Chondrocyte (in vitro differentiated cells): ENCODE results near the gene SNTG2. TPM values are rescaled to one million over a fixed set of nuclear protein-coding genes. Genes with fewer than 3 reads are reported as not detected.

Source experiments
- DNase-seq: peaks from one replicate; pipeline ENCODE4 v3.0.0; 2021; ENCODE audit warnings: mixed read lengths, low spot score
- H3K27ac Mint-ChIP-seq: one replicate; pipeline ENCODE4 v1.8.0; 2021; ENCODE audit warnings: mild to moderate bottlenecking, moderate library complexity, mixed read lengths; ENCODE audit not compliant: unreplicated experiment
- H3K27me3 Mint-ChIP-seq: 2 replicates; pipeline ENCODE4 v1.8.0; 2021; ENCODE audit warnings: low read depth, mixed read lengths
- H3K36me3 Mint-ChIP-seq: 2 replicates; pipeline ENCODE4 v1.8.0; 2021; ENCODE audit warnings: low read depth, mixed read lengths
- H3K4me1 Mint-ChIP-seq: 2 replicates; pipeline ENCODE4 v1.8.0; 2021; ENCODE audit warnings: low read depth, mild to moderate bottlenecking, mixed read lengths
- H3K4me3 Mint-ChIP-seq: one replicate; pipeline ENCODE4 v1.8.0; 2021; ENCODE audit warnings: mild to moderate bottlenecking, moderate library complexity, mixed read lengths; ENCODE audit not compliant: unreplicated experiment
- H3K9me3 Mint-ChIP-seq: 2 replicates; pipeline ENCODE4 v1.8.0; 2021; ENCODE audit warnings: low read depth, mixed read lengths
- total RNA-seq: library from RNA; stranded (reverse); gene quantifications from 3 replicates; pipeline ENCODE4 v1.2.1, GENCODE V29; 2021
- TF ChIP-seq, protein P1 (sequence below): fragments of 200-600 bp; sonication (generic); IDR thresholded peaks from 2 replicates; pipeline ENCODE4 v1.5.0; 2021; ENCODE audit warnings: antibody characterized with exemption, mild to moderate bottlenecking, moderate library complexity

Gene SNTG2
- total RNA-seq, 1 donor from 2014 or later: not detected

DNA sequence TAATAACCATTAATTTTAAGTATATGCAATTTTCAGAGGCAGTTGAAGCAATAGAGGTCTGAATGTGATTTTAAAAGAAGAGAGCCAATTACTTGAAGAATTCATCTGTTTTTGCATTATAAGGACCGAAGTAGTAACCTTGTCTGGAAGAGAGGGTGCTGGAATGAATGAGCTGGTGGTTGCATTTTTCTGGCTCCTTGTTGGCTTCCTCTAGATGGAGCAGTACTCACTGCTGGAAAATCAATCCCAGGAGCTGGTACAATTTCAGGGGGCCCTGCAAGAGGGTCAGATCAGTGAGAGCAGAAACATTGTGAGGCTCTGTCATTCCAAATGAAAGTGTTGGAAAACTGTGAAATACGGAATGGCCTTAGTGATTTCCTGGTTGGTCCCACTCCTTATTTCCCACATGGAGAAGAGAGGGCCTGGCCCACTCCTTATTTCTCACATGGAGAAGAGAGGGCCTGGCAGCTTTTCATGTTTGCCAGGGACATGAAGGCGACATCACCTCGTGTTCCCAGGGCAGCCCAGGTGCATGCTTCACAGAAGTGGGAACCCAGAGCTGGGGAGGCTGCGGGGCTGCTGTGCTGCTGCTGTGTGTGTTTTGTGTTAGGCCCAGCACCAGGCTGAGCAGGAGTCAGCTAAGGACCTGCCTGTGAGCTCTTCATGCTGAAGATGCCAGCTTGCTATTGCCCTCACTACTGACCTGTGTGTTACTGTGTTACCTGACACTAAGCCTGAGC lies 197.4 kb downstream of the SNTG2 start:
- TF ChIP-seq, protein P1, sequence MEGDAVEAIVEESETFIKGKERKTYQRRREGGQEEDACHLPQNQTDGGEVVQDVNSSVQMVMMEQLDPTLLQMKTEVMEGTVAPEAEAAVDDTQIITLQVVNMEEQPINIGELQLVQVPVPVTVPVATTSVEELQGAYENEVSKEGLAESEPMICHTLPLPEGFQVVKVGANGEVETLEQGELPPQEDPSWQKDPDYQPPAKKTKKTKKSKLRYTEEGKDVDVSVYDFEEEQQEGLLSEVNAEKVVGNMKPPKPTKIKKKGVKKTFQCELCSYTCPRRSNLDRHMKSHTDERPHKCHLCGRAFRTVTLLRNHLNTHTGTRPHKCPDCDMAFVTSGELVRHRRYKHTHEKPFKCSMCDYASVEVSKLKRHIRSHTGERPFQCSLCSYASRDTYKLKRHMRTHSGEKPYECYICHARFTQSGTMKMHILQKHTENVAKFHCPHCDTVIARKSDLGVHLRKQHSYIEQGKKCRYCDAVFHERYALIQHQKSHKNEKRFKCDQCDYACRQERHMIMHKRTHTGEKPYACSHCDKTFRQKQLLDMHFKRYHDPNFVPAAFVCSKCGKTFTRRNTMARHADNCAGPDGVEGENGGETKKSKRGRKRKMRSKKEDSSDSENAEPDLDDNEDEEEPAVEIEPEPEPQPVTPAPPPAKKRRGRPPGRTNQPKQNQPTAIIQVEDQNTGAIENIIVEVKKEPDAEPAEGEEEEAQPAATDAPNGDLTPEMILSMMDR: no peak
- no peak overlapping the region for H3K27ac Mint-ChIP-seq

DNA sequence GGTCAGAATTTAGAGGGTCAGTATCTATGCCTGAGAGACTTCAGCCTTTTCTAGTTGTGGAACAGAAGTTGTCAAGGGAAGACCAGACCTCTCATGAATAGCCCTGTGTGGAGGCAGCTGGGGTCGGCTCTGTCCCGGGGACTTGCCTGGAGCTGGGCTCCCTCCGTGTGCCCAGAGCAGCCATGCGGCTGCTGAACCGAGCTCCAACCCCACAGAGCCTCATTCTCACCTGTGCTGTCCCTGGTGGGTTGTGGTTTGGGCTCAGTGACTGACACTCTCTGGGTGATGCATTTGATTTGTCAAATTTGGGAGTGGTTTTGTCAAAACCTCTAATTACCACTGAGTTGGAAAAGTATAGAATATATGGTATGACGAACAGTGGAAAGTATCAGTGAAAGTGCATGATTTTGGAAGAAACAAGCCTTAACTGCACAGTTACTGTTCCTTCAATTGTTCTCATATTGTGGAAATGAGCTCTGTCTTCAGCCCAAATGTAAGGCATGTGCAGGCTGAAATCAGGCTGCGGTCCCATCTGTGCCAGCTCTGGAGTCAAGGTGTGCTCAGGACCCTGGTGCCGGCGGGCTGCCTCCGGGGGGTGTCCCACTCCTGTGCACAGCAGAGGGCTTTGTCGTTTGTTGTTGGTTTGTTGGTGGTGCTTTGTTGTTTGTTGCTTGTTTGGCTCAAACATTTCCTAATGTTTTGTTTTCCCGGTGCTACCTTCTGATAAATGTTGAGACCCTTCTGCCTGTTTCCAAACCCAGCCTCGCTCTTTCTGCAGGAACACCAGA lies 200.3 kb downstream of the SNTG2 start:
- Mint-ChIP-seq H3K27ac (no peak overlapping the region), H3K4me3 (no peak overlapping the region), H3K9me3 (no peaks in the 10 kb centered on the region), H3K36me3 (no peaks in the 10 kb centered on the region), H3K4me1 (no peaks in the 10 kb centered on the region), H3K27me3 (peaks cover 6% of the 10 kb centered on the region)
- DNase-seq: no peak
- TF ChIP-seq, protein P1: no peak

More for the DNA sequence above, 197.4 kb downstream of the SNTG2 start:
- Mint-ChIP-seq H3K27me3 (peaks cover 9% of the 10 kb centered on the region), H3K9me3 (no peaks in the 10 kb centered on the region), H3K4me1 (no peaks in the 10 kb centered on the region), H3K36me3 (no peaks in the 10 kb centered on the region), H3K4me3 (no peak overlapping the region)
- DNase-seq: no peak

DNA sequence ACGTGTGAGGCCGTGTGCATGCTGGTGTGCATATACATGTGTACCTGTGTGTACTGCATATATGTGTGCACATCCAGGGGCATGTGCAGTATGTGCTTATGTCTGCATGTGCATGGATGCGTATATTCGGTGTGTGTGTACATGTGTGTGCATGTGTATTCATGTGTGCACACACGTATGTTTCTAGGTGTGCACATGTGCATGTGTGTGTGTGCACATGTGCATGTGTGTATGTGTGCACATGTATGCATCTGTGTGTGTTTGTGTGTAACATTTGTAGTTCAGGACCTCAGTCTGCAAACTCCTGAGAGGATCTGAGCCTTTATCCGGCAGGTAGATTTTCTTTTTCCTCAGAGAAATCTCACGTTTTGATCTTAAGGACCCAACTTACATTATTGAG lies 201.7 kb downstream of the SNTG2 start:
- Mint-ChIP-seq H3K36me3 (no peaks in the 10 kb centered on the region), H3K27ac (no peak overlapping the region), H3K4me3 (no peak overlapping the region), H3K27me3 (peaks cover 6% of the 10 kb centered on the region), H3K9me3 (no peaks in the 10 kb centered on the region), H3K4me1 (no peaks in the 10 kb centered on the region)
- TF ChIP-seq, protein P1: no peak
- no peak for DNase-seq

DNA sequence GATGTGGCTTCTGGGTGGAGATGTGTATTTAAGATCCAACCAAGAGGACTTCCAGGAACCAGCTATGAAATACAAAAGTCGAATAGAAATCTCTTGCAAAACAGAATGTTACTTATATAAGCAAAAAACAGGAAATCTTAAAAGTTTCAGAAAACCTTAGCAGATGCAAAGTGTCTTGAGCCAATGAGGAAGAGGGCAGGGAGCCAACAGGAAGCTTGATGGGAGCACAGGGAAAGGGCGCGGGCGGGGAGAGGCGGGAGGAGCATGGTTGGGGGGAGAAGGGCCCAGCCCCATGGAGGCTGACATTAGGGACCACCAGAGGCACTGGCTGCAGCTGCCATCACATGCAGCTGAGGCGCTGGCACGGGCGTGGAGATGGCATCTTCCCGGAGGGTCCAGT lies 203.3 kb downstream of the SNTG2 start:
- no peak for DNase-seq
- Mint-ChIP-seq H3K27ac (no peak overlapping the region), H3K9me3 (no peaks in the 10 kb centered on the region), H3K36me3 (no peaks in the 10 kb centered on the region), H3K27me3 (peaks cover 6% of the 10 kb centered on the region), H3K4me1 (no peaks in the 10 kb centered on the region), H3K4me3 (no peak overlapping the region)
- TF ChIP-seq, protein P1: no peak

DNA sequence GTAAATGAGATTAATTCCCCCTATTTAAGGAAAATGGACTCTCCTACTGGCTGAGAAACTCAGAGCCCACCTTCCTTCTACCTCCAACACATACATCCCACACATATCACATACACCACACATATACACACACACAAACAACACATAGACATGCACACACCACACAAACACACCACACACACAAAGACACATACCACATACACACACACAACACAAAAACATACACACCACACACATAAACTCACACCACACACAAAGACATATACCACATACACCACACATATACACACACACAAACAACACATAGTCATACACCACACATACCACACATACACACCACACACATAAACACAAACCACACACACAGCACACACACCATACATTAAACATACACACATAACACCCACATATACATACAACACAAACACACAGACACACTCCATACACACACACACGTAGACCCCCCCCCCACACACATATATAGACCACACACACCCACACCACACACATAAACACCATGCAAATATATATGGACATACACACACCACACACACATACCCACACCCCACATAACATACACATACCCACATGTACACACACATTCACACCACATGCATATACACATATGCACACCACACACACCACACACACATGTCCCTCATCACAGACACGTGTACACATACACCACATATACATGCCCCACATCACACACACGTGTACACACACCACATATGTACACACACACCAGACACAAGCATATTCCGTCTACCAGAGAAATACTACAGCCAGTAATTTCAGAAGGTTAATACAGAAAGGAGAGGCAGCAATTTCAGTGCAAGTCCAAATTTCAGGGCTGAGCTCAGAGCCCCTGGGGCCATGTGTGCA lies 204.3 kb downstream of the SNTG2 start:
- H3K4me1 Mint-ChIP-seq: no peaks in the 10 kb centered on the region
- DNase-seq: no peak
- TF ChIP-seq, protein P1: no peak
- no peaks in the 10 kb centered on the region for H3K9me3 Mint-ChIP-seq
- H3K36me3 Mint-ChIP-seq: no peaks in the 10 kb centered on the region
- H3K4me3 Mint-ChIP-seq: no peak overlapping the region
- H3K27ac Mint-ChIP-seq: no peak overlapping the region
- H3K27me3 Mint-ChIP-seq: peaks cover 6% of the 10 kb centered on the region
